GM21723 (cell line): ENCODE data around the gene TSC2.

Experiments used
- ATAC-seq: cut with Tn5 transposase; IDR thresholded peaks from one replicate; pipeline ENCODE4 v1.9.1; 2021; ENCODE audit warnings: mild to moderate bottlenecking, moderate library complexity; ENCODE audit not compliant: unreplicated experiment

TSC2 gene

GRCh38 chr16:2047330-2048115 lies at the start of gene TSC2, which contains the start of gene NTHL1:
Gene TSC2, plus strand, starts transcription at chr16:2047985. Its CDS starts 631 bp downstream, at chr16:2048616.
Gene NTHL1, minus strand, starts transcription at chr16:2047834. Its CDS starts 11 bp downstream, at chr16:2047823.
- peak; percentile 92 for ATAC-seq

- no peak for ATAC-seq
Measured at GRCh38 chr16:1998360-1998835, 49.4 kb upstream of the TSC2 start.

GRCh38 chr16:1998852-1999801 lies 48.7 kb upstream of the TSC2 start:
- no peak for ATAC-seq

GRCh38 chr16:1999866-2000514 lies 47.8 kb upstream of the TSC2 start:
- ATAC-seq, result no peak

- no peak for ATAC-seq
Measured at GRCh38 chr16:2001035-2001434, 46.8 kb upstream of the TSC2 start.

GRCh38 chr16:2001456-2002355 lies 46.1 kb upstream of the TSC2 start:
- ATAC-seq, result no peak

GRCh38 chr16:2002406-2003230 lies 45.2 kb upstream of the TSC2 start:
- ATAC-seq, result no peak

GRCh38 chr16:2003231-2003826 lies 44.5 kb upstream of the TSC2 start:
- ATAC-seq, result no peak

- no peak for ATAC-seq
Measured at GRCh38 chr16:2003827-2004641, 43.8 kb upstream of the TSC2 start.

- ATAC-seq, result no peak
Measured at GRCh38 chr16:2004795-2005517, 42.8 kb upstream of the TSC2 start.

- no peak for ATAC-seq
Measured at GRCh38 chr16:2005646-2006045, 42.1 kb upstream of the TSC2 start.

- no peak for ATAC-seq
Measured at GRCh38 chr16:2006317-2006716, 41.5 kb upstream of the TSC2 start.

- no peak for ATAC-seq
Measured at GRCh38 chr16:2007081-2007836, 40.5 kb upstream of the TSC2 start.

- no peak for ATAC-seq
Measured at GRCh38 chr16:2008009-2008526, 39.7 kb upstream of the TSC2 start.

- peak; percentile 5 for ATAC-seq
Measured at GRCh38 chr16:2008631-2009163, 39.1 kb upstream of the TSC2 start.

GRCh38 chr16:2009164-2009711 lies 38.5 kb upstream of the TSC2 start:
- peak; percentile 33 for ATAC-seq
